CD1c-positive myeloid dendritic cell (primary cell): ENCODE measurements around the gene WWTR1.
A peak's percentile ranks its signal among the peaks of the same experiment; 100 is the strongest.

Source experiments
- DNase-seq: peaks from one replicate; pipeline ENCODE4 v3.0.0-alpha.2; 2016; ENCODE audit errors: extremely low spot score

WWTR1 gene

DNA sequence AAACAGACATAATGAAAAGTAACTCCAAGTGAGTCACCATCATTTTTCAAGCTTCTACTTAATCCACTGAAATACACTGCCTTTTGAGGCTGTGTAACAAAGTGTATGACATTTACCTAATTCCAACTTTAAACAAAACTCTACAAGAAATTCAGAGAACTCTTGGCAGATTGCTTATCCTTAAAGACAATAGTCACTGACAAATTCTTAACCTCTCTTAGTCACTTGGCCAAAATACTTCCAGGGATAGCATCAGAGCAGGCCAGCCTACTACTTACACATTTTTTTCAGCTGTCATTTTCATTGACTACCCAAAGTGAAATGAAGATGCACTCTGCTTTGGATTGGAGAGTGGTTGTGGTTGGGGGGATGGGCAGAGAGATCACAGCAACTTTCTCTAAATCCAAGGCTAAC lies 3.6 kb downstream of the WWTR1 start:
- DNase-seq = no peak

DNA sequence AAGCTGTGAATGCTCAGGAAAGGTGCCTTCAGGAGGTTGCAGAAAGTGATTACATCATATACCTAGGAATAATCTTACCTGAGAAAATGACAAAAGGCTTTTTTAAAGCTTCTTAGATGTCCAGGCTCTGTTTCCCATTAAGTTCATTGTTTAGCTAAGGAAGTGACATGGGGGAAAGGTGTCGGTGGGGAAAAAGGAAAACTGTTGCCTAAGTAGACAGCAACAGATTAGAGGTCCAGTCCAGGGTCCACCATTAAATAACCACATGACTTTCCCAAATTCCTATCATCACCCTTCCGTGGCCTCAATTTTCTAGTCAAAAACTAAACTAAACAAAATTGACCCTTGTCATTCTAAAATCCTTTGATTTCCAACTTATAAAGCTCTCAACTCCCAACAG lies 4.3 kb downstream of the WWTR1 start:
- no peak for DNase-seq

- DNase-seq = no peak
Measured at GRCh38 chr3:149653136-149653535, 4.7 kb downstream of the WWTR1 start.

DNA sequence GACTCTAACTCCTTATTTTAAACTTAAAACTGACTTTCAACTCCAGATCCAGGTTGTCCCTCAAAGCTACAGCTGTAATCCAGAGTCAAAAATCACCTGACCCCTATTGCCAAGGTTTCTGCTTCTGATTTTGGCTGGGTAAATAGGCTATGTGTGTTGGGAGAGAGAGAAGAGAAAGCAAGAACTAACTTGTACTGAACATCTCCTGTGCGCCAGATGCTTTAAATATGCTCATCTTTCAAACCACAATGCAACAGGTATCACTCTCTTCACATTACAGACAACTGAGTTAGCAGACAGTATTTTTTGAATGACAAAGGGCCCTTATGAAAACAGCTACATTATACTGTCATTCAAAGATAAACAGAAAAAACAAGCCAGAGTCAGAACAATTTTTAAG lies 7.0 kb downstream of the WWTR1 start:
- no peak for DNase-seq

- no peak for DNase-seq
Measured at GRCh38 chr3:149648525-149648924, 9.3 kb downstream of the WWTR1 start.

DNA sequence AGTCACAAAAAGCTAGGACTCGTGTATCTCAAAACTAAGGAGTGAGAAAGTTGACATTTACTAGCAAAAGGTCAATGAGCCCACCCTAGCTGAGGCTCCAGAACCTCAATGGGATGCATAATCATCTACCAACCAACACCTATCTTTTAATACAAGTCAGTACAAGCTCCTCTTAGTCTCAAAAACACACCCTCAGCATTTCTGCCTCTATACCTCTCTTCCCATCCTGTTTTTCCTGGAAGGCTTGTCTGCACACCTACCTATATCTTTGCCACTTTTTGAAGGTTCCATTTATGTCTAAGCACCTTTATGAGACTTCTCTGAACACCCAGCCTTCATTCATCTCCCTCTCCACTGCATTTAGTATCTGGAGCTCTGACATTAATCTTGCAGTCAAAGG lies 10.0 kb downstream of the WWTR1 start:
- DNase-seq = no peak

- DNase-seq = no peak
Measured at GRCh38 chr3:149647285-149647684, 10.5 kb downstream of the WWTR1 start.

DNA sequence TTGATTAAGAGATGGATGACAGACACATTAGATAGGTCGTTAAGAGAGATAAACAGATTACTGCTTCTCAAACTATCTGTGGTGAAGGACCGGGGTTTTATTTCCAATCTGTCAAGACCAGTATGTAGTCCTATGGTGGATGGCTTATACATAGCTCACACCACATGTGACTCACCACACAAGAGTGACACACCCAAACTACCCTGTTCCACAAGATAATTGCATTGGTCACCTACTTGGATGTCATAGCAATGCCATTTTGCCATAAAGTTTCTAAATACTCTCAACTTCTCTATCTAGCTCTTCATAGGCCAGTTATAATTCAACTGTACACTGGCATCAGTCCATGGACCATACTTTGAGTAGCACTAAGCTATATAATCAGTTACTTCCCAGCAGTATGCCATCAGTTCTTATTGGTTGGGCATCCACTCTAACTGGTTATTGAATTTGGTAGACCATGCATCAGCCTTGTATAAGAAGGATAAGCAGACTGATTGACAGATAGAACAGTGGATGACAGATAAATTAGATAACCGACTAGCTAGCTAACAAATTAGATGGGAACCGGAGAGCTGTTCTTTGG lies 11.6 kb downstream of the WWTR1 start:
- no peak for DNase-seq

GRCh38 chr3:149643963-149644362 lies 13.9 kb downstream of the WWTR1 start:
- no peak for DNase-seq

GRCh38 chr3:149643482-149643798 lies 14.4 kb downstream of the WWTR1 start:
- no peak for DNase-seq

DNA sequence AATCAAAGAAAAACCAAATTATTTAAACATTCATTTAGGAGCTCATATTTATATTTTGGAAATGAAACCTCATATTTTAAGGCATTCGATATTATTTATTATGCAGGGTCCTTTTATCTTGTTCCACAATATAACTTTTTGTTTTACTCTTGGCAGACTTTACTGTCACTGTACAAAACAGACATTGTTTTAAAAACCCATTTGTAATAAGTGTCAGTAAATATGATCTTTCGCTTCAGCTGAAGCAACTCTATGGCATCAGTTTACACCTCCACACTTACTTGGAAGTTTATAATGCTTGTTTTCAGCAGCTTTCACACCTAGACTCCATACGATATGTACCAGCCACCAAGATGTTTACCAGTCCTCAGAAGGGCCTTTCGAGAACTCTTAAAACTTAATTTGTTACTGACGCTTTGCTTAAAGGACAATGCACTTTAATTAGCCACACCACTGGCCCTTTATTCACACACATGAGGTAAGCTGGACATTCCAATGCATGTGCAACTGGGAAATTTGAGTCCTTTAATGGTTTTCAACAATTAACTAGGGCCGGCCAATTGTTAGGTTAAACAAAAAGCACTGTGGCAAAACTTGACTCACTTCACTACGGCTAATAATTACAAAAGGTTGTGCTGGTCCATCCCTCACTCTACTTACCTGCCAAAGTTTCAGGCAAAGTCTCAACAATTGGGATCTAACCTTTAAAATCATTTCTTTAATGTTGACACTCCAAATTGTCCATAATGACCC lies 16.7 kb downstream of the WWTR1 start:
- DNase-seq = no peak

GRCh38 chr3:149639093-149639486 lies 18.7 kb downstream of the WWTR1 start:
- no peak for DNase-seq

GRCh38 chr3:149638228-149639092 lies 19.4 kb downstream of the WWTR1 start:
- DNase-seq = no peak

DNA sequence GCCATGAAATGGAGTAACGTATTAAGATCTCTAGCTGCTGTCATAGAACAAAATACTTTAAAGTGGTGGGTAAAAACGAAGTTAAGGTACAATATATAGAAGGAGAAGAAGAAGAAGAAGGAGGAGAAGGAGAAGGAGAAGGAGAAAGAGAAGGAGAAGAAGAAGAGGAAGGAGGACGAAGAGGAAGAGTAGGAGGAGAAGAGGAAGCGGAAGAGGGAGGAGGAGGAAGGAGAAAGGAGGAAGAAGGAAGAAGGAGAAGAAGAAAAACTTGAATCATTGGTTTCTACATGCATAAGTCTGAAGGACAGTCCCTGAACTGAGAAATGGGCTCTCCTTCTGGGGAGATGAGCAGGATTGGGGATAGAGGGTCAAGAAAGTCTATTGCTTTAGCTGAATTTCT lies 22.4 kb downstream of the WWTR1 start:
- no peak for DNase-seq

GRCh38 chr3:149634573-149634972 lies 23.3 kb downstream of the WWTR1 start:
- no peak for DNase-seq

DNA sequence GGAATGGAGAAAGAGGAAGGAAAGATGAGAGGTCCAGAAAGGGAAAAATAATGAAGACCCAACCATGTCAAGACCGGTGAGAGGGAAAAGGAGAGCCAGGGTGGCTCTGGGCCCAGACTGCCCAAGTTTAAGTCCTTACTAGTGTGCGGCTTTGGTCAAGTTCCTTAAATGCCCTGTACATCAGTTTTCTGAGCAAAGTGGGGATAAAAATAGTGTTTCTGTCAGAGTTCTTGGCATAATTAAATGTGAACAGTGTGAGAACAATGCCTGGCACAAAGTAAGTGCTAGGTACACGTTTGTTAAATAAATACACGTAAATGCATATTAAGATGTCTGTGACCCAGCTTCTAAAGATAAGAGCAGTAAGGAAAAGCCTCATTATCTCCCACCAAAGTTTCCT lies 23.8 kb downstream of the WWTR1 start:
- no peak for DNase-seq

DNA sequence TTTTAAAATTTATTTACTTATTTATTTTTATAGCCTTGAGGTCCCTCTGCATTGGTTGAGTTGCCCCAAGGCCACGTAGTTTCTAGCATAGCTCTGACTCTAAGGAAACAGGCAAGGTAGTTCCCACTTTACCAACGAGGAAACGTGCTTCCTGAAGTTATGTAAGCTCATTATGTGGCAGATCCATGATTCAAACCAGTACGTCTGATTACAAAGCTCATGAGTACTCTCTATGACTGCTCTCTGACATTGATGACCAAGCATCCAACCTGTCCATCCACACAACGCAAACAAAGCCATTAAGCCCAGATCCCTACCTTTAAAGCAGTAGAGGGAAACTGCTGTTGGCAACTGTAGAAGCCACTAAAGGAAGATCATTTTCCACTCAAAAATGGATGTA lies 25.6 kb downstream of the WWTR1 start:
- DNase-seq = no peak

- DNase-seq = no peak
Measured at GRCh38 chr3:149630806-149631205, 27.0 kb downstream of the WWTR1 start.

DNA sequence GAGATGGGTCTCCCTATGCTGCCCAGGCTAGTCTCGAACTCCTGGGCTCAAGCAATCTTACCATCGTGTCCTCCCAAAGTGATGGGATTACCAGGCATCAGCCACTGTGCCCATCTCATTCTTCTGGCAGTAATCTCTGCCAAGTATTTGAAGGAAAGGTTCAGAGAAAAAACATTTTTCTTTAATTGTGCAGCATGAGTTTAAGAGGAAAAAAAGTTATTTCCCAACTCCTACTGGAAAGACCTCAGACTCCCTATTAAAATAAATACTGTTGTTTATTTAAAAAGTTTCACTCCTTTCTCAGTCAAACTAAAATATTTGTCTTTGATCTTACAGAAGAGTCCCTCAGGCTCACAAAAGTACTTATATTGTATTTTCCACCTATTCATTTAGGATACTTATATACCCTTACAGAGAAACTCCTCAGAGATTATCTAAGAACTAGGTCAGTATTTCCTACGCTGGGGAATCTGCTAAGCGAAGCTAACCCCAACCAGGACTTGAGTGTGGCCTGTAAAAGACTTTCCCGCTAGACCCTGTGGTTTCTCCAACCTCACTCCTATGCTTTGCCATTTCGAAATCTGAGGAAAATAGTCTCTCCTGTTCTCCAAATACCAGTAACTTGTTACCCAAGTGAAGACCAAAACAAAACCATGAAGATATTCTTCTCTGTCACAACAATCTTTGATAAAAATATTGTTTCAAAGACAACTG lies 28.7 kb downstream of the WWTR1 start:
- DNase-seq = no peak

DNA sequence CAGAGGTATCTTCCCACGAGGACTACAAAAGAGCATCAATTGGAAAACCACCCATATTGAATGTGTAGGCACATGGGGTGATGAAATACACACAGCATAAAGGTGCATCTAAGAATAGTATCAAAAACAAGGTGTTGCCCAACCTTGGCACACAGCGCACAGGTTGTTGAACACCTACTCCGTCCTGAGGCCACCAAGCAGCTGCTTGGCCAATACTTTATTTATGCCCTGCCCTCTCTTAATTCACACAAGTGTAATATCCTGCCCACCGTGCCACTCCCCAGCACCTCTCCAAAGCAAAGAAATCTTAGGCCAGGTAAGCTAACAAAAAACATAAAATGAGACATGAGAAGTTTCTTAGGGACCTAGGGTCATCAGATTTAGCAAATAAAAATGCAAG lies 31.2 kb downstream of the WWTR1 start:
- DNase-seq = no peak

DNA sequence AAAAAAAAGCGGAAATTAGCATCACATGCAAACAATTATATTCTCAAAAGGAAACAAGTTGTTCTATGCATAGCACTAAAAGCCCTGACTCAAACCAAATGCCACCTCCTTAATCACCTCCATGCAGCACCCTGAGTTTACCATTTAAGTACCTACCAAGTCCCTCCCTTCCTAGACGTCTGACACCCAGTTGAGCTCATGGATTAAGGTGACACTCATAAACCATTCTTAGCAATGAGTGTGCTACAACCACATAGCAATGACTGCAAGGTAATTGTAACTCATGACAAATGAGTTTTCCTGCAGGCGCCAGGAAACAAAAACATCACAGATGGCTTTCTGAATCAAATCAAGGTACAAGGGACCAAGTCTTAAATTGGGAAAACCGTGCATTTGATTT lies 32.0 kb downstream of the WWTR1 start:
- no peak for DNase-seq

- peak; percentile 39 for DNase-seq
Measured at GRCh38 chr3:149623824-149624223, 34.0 kb downstream of the WWTR1 start.
